ENCODE measurements around the gene TUSC2. TPM values are rescaled to one million over a fixed set of nuclear protein-coding genes. Genes with fewer than 3 reads are reported as not detected.

The TUSC2 gene
- total RNA-seq, 6 experiments from 2014 or later, result 9.7 to 36.9 (median 12.5) TPM

- Histone ChIP-seq H3K36me3 (peaks cover 0 to 24% (median 5%) of the 10 kb centered on the region in 4 donors), H3K9me3 (no peaks in the 10 kb centered on the region), H3K4me3 (no peak overlapping the region), H3K27ac (no peak overlapping the region), H3K4me1 (peaks cover 0 to 45% (median 26%) of the 10 kb centered on the region in 4 donors), H3K27me3 (no peaks in the 10 kb centered on the region)
- ATAC-seq, result peak in 1 of 4 donors; percentile 6
- 55% methylated on average over 2 of the region's 5 CpGs for WGBS (ENCODE audit: insufficient coverage, low coverage, low lambda C conversion rate, missing lambda C conversion rate)
- TF ChIP-seq CTCF (IDR thresholded peaks at IDR 0.05) (no peak), POLR2A (IDR thresholded peaks at IDR 0.05) (no peak)
- intact Hi-C loops (cut with DNase I), result no loop called here
- DNase-seq, result peak in 1 of 3 donors; percentile 57
Observed at GRCh38 chr3:50356553-50356952, 28.5 kb upstream of the TUSC2 start.

GRCh38 chr3:50355829-50356552 is 28.0 kb upstream of the TUSC2 start:
- no peaks in the 10 kb centered on the region for H3K27me3 ChIP-seq
- intact Hi-C loops (cut with DNase I), result no loop called here
- H3K4me3 ChIP-seq, result no peak overlapping the region
- H3K4me1 ChIP-seq, result peaks cover 0 to 50% (median 29%) of the 10 kb centered on the region in 4 donors
- WGBS (ENCODE audit: insufficient coverage, low coverage, low lambda C conversion rate, missing lambda C conversion rate), result 58% methylated on average over 3 of the region's 5 CpGs
- ATAC-seq, result no peak
- no peaks in the 10 kb centered on the region for H3K9me3 ChIP-seq
- H3K36me3 ChIP-seq, result peaks cover 0 to 24% (median 5%) of the 10 kb centered on the region in 4 donors
- no peak for DNase-seq
- TF ChIP-seq CTCF (IDR thresholded peaks at IDR 0.05), result no peak
- TF ChIP-seq POLR2A (IDR thresholded peaks at IDR 0.05), result no peak
- peak overlapping the region in 1 of 3 donors; percentile 24 for H3K27ac ChIP-seq

GRCh38 chr3:50354850-50355249 is 26.8 kb upstream of the TUSC2 start:
- H3K4me3 ChIP-seq, result no peak overlapping the region
- no peaks in the 10 kb centered on the region for H3K9me3 ChIP-seq
- H3K36me3 ChIP-seq, result peaks cover 0 to 24% (median 5%) of the 10 kb centered on the region in 4 donors
- no peak for TF ChIP-seq CTCF (IDR thresholded peaks at IDR 0.05)
- no peak for TF ChIP-seq POLR2A (IDR thresholded peaks at IDR 0.05)
- ATAC-seq (no peak), DNase-seq (no peak)
- no CpG with 5 or more reads among the region's 7 CpGs for WGBS (ENCODE audit: insufficient coverage, low coverage, low lambda C conversion rate, missing lambda C conversion rate)
- H3K27me3 ChIP-seq, result no peaks in the 10 kb centered on the region
- peaks cover 0 to 54% (median 29%) of the 10 kb centered on the region in 4 donors for H3K4me1 ChIP-seq
- intact Hi-C loops (cut with DNase I), result no loop called here
- no peak overlapping the region for H3K27ac ChIP-seq

GRCh38 chr3:50354186-50354764 is 26.3 kb upstream of the TUSC2 start:
- WGBS (ENCODE audit: insufficient coverage, low coverage, low lambda C conversion rate, missing lambda C conversion rate), result 94% methylated on average over 3 of the region's 5 CpGs
- peaks cover 0 to 59% (median 31%) of the 10 kb centered on the region in 4 donors for H3K4me1 ChIP-seq
- H3K27ac ChIP-seq, result no peak overlapping the region
- TF ChIP-seq CTCF (IDR thresholded peaks at IDR 0.05) (no peak), POLR2A (IDR thresholded peaks at IDR 0.05) (no peak)
- H3K9me3 ChIP-seq, result no peaks in the 10 kb centered on the region
- no peaks in the 10 kb centered on the region for H3K27me3 ChIP-seq
- peaks cover 0 to 24% (median 5%) of the 10 kb centered on the region in 4 donors for H3K36me3 ChIP-seq
- H3K4me3 ChIP-seq, result no peak overlapping the region
- intact Hi-C loops (cut with DNase I), result no loop called here
- no peak for DNase-seq
- no peak for ATAC-seq
